ENCODE measurements around the gene RAB30.
A peak's percentile ranks its signal among the peaks of the same experiment; 100 is the strongest.
"Not testable (repeated sequence)": the region's sequence is repeated elsewhere in the genome, so short reads cannot be mapped to it uniquely, and the experiment has no call there.

Gene RAB30

DNA sequence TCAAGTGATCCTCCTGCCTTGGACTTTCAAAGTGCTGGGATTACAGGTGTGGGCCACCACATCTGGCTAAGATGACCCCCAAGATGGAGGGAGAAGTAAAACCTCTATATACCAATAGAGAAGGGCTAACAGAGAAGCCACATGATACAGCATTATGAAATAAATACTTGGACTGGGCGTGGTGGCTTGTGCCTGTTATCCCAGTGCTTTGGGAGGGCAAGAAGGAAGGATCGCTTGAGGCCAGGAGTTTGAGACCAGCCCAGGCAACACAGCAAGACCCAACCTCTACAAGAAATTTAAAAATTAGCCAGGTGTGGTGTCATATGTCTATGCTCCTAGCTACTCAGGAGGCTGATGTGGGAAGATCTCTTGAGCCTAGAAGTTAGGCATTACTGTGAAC is 61.7 kb downstream of the RAB30 start:
- H3K4me3 ChIP-seq (ENCODE audit: low read depth, low read length), result no peak overlapping the region
- CTCF ChIA-PET, result no interaction called here
- H3K4me1 ChIP-seq (ENCODE audit: control insufficient read depth, insufficient read depth, low read length), result no peaks in the 10 kb centered on the region
- no peak overlapping the region for H3K27ac ChIP-seq (ENCODE audit: extremely low read depth, low read depth, low read length)
- H3K9me3 ChIP-seq (ENCODE audit: control insufficient read depth, insufficient read depth, low read depth, low read length), result no peaks in the 10 kb centered on the region
- POLR2A ChIA-PET, result no interaction called here
- TF ChIP-seq ZIC2 (tag by site-specific recombination; IDR thresholded peaks at IDR 0.05) (no peak), ZNF10 (tag by site-specific recombination; IDR thresholded peaks at IDR 0.05) (no peak)
- H3K36me3 ChIP-seq (ENCODE audit: control insufficient read depth in 2 of 2, insufficient read depth in 1 of 2, low read length in 2 of 2), result no peaks in the 10 kb centered on the region

DNA sequence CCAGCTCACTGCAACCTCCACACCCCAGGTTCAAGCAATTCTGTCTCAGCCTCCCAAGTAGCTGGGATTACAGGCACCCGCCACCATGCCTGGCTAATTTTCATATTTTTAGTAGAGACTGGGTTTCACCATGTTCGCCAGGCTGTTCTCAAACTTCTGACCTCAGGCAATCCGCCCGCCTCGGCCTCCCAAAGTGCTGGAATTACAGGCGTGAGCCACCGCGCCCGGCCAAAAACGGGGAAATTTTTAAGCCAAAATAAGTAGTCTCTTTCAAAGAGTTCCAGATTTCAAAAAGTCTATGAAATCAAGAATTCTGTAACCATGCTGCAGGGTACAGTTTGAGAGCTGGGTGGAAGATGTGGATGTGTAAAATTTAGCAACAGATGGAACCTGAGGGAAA is 62.6 kb downstream of the RAB30 start:
- H3K4me3 ChIP-seq (ENCODE audit: low read depth, low read length); H3K36me3 ChIP-seq (ENCODE audit: control insufficient read depth in 2 of 2, insufficient read depth in 1 of 2, low read length in 2 of 2); H3K9me3 ChIP-seq (ENCODE audit: control insufficient read depth, insufficient read depth, low read depth, low read length); H3K4me1 ChIP-seq (ENCODE audit: control insufficient read depth, insufficient read depth, low read length); POLR2A ChIA-PET; H3K27ac ChIP-seq (ENCODE audit: extremely low read depth, low read depth, low read length): not testable (repeated sequence)
- CTCF ChIA-PET, result interaction anchor here (0.7 kb wide), 1 partner anchor 8 kb away, joined by 3 read pairs; no protein-coding TSS in a partner anchor

DNA sequence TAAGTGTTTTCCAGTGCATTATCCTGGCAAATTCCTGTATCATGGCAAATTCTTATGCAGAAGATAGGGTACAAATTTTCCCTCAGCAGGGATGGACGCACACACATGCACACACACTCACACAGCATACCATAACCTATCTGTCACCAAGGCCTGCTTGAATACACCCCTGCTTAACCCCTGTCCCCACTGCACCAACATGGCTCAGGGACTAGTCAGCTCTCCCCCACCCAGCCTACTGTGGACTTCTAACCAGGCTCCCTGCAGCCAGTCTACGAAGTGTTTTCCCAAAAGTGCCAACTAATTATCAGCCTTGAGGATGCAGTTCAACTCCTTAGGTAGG is 63.1 kb downstream of the RAB30 start:
- TF ChIP-seq, protein P1, sequence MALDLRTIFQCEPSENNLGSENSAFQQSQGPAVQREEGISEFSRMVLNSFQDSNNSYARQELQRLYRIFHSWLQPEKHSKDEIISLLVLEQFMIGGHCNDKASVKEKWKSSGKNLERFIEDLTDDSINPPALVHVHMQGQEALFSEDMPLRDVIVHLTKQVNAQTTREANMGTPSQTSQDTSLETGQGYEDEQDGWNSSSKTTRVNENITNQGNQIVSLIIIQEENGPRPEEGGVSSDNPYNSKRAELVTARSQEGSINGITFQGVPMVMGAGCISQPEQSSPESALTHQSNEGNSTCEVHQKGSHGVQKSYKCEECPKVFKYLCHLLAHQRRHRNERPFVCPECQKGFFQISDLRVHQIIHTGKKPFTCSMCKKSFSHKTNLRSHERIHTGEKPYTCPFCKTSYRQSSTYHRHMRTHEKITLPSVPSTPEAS (tag by site-specific recombination; IDR thresholded peaks at IDR 0.05), result peak; percentile 54
- TF ChIP-seq ZNF248 (tag by site-specific recombination; IDR thresholded peaks at IDR 0.05), result no peak
- TF ChIP-seq ZBTB20 (tag by site-specific recombination; IDR thresholded peaks at IDR 0.05), result no peak
- H3K4me3 ChIP-seq (ENCODE audit: low read depth, low read length), result no peak overlapping the region
- no peaks in the 10 kb centered on the region for H3K9me3 ChIP-seq (ENCODE audit: control insufficient read depth, insufficient read depth, low read depth, low read length)
- no peaks in the 10 kb centered on the region for H3K36me3 ChIP-seq (ENCODE audit: control insufficient read depth in 2 of 2, insufficient read depth in 1 of 2, low read length in 2 of 2)
- no peaks in the 10 kb centered on the region for H3K4me1 ChIP-seq (ENCODE audit: control insufficient read depth, insufficient read depth, low read length)
- no peak overlapping the region for H3K27ac ChIP-seq (ENCODE audit: extremely low read depth, low read depth, low read length)
- POLR2A ChIA-PET, result interaction anchor here (1.0 kb wide), 1 partner anchor 108 kb away, joined by 3 read pairs; the partner anchor contains the start of gene PRCP
- CTCF ChIA-PET, result interaction anchor here (0.6 to 0.7 kb wide), 3 partner anchors 8 to 111 kb away, joined by 3 read pairs; no protein-coding TSS in a partner anchor

DNA sequence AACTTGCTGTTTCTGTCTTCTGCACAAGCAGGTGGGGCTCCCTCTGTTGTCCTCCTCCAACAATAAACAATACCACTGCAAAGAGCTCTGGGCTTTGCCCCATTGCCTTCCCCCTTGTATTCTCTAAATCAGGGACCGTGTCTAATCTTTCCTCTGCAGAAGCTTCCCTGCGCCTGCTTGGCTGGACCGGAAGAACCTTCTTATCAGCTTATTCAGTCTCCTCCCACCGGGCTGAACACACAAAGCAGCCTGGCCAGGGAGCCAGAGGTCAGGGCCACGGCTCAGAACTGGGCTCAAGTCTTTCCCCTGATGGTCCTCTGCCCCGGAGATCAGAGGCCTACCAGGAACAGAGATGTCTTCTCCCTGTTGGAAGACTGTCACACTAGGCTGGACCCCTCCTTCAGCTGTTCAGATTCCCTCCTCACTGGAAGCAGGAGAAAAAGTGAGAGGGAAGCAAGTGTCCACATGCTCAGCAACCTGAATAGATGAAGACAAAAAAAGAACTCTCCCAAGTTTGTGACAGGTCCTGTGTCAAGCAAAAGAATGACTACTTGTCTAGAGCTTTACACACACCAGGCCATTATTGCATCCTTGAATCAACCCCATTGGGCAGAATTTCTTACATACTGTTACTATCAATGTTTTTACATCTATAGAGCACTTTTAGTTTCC is 63.7 kb downstream of the RAB30 start:
- Histone ChIP-seq H3K4me3 (ENCODE audit: low read depth, low read length) (no peak overlapping the region), H3K36me3 (ENCODE audit: control insufficient read depth in 2 of 2, insufficient read depth in 1 of 2, low read length in 2 of 2) (no peaks in the 10 kb centered on the region)
- CTCF ChIA-PET, result interaction anchor here (0.6 to 0.7 kb wide), 5 partner anchors 12 to 230 kb away, joined by 3 read pairs; no protein-coding TSS in a partner anchor
- peak; percentile 13; the same call in 1 of the 2 replicates for TF ChIP-seq ZNF341 (tag by site-specific recombination; IDR thresholded peaks at IDR 0.05; ENCODE audit: low read depth)
- TF ChIP-seq ZSCAN16 (tag by site-specific recombination; IDR thresholded peaks at IDR 0.05), result no peak
- TF ChIP-seq, protein P2, sequence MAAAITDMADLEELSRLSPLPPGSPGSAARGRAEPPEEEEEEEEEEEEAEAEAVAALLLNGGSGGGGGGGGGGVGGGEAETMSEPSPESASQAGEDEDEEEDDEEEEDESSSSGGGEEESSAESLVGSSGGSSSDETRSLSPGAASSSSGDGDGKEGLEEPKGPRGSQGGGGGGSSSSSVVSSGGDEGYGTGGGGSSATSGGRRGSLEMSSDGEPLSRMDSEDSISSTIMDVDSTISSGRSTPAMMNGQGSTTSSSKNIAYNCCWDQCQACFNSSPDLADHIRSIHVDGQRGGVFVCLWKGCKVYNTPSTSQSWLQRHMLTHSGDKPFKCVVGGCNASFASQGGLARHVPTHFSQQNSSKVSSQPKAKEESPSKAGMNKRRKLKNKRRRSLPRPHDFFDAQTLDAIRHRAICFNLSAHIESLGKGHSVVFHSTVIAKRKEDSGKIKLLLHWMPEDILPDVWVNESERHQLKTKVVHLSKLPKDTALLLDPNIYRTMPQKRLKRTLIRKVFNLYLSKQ (tag by site-specific recombination; IDR thresholded peaks at IDR 0.05; ENCODE audit: borderline replicate concordance), result no peak
- no peak for TF ChIP-seq ZFHX2 (tag by site-specific recombination; conservative IDR thresholded peaks at IDR 0.05)
- TF ChIP-seq ZNF629 (tag by site-specific recombination; IDR thresholded peaks at IDR 0.05), result no peak
- TF ChIP-seq ZNF133 (tag by site-specific recombination; IDR thresholded peaks at IDR 0.05), result no peak
- no peak for TF ChIP-seq ZNF791 (tag by site-specific recombination; IDR thresholded peaks at IDR 0.05)
- TF ChIP-seq ZNF707 (tag by site-specific recombination; IDR thresholded peaks at IDR 0.05), result no peak
- TF ChIP-seq, protein P3, sequence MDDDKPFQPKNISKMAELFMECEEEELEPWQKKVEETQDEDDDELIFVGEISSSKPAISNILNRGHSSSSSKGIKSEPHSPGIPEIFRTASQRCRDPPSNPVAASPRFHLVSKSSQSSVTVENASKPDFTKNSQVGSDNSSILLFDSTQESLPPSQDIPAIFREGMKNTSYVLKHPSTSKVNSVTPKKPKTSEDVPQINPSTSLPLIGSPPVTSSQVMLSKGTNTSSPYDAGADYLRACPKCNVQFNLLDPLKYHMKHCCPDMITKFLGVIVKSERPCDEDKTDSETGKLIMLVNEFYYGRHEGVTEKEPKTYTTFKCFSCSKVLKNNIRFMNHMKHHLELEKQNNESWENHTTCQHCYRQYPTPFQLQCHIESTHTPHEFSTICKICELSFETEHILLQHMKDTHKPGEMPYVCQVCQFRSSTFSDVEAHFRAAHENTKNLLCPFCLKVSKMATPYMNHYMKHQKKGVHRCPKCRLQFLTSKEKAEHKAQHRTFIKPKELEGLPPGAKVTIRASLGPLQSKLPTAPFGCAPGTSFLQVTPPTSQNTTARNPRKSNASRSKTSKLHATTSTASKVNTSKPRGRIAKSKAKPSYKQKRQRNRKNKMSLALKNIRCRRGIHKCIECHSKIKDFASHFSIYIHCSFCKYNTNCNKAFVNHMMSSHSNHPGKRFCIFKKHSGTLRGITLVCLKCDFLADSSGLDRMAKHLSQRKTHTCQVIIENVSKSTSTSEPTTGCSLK (tag by site-specific recombination; IDR thresholded peaks at IDR 0.05), result no peak
- no peak for TF ChIP-seq ZNF768 (tag by site-specific recombination; IDR thresholded peaks at IDR 0.05)
- TF ChIP-seq RBAK (tag by site-specific recombination; IDR thresholded peaks at IDR 0.05), result no peak
- no peak for TF ChIP-seq ZNF211 (tag by site-specific recombination; IDR thresholded peaks at IDR 0.05; ENCODE audit: low read depth)
- no peak for TF ChIP-seq ZNF114 (tag by site-specific recombination; IDR thresholded peaks at IDR 0.05)
- TF ChIP-seq, protein P1 (tag by site-specific recombination; IDR thresholded peaks at IDR 0.05), result no peak
- TF ChIP-seq, protein P4, sequence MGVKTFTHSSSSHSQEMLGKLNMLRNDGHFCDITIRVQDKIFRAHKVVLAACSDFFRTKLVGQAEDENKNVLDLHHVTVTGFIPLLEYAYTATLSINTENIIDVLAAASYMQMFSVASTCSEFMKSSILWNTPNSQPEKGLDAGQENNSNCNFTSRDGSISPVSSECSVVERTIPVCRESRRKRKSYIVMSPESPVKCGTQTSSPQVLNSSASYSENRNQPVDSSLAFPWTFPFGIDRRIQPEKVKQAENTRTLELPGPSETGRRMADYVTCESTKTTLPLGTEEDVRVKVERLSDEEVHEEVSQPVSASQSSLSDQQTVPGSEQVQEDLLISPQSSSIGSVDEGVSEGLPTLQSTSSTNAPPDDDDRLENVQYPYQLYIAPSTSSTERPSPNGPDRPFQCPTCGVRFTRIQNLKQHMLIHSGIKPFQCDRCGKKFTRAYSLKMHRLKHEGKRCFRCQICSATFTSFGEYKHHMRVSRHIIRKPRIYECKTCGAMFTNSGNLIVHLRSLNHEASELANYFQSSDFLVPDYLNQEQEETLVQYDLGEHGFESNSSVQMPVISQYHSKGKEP (tag by site-specific recombination; IDR thresholded peaks at IDR 0.05), result no peak
- no peak for TF ChIP-seq ZNF248 (tag by site-specific recombination; IDR thresholded peaks at IDR 0.05)
- no peak for TF ChIP-seq ZNF112 (tag by site-specific recombination; IDR thresholded peaks at IDR 0.05)

More for the DNA sequence above, 63.7 kb downstream of the RAB30 start:
- Histone ChIP-seq H3K4me1 (ENCODE audit: control insufficient read depth, insufficient read depth, low read length) (no peaks in the 10 kb centered on the region), H3K9me3 (ENCODE audit: control insufficient read depth, insufficient read depth, low read depth, low read length) (no peaks in the 10 kb centered on the region), H3K27ac (ENCODE audit: extremely low read depth, low read depth, low read length) (no peak overlapping the region)
- POLR2A ChIA-PET, result interaction anchor here (0.7 to 1.4 kb wide), 4 partner anchors 14 to 108 kb away, joined by 3 to 5 read pairs (median 3); partner anchors contain the start of genes DDIAS, PRCP and RAB30
